GM12878 (cell line): Measurements from ENCODE around the gene LLCFC1. TPM values are rescaled to one million over a fixed set of nuclear protein-coding genes. Genes with fewer than 3 reads are reported as not detected.

Source experiments
- ATAC-seq: fragments of 200-7000 bp; cut with Tn5 transposase; 3 replicates; pipeline ENCODE4 v1.9.1; 2020; ENCODE audit warnings: mild to moderate bottlenecking, moderate library complexity
- BruUV-seq: library from RNA; stranded (reverse); fragments of 400-500 nt; replicated peaks from 2 replicates; lab custom pipeline; 2021; lab: Mats Ljungman, UMichigan
- CTCF ChIA-PET: fragments of 300-600 bp; sonication (Branson Sonifier 250); formaldehyde crosslinking; extraction: SDS; loops from one replicate; lab custom pipeline; 2021; ENCODE audit warnings: inconsistent platforms; lab: Yijun Ruan, JAX
- POLR2A ChIA-PET: fragments of 350-600 bp; formaldehyde crosslinking; extraction: SDS; loops from one replicate; lab custom pipeline; 2021; ENCODE audit warnings: inconsistent platforms; lab: Charles Lee
- RAD21 ChIA-PET: fragments of 300-600 bp; sonication (Branson Sonifier 250); formaldehyde crosslinking; loops from one replicate; lab custom pipeline; 2023; ENCODE audit warnings: antibody characterized with exemption; ENCODE audit not compliant: unreplicated experiment; lab: Charles Lee
- SMC1A ChIA-PET: fragments of 300-600 bp; sonication (Branson Sonifier 250); formaldehyde crosslinking; loops from one replicate; lab custom pipeline; 2023; ENCODE audit not compliant: unreplicated experiment, uncharacterized antibody; lab: Charles Lee
- DNase-seq: peaks from one replicate; pipeline ENCODE4 v3.0.0-alpha.2; 2011; ENCODE audit warnings: low read depth, low spot score
- FAIRE-seq: peaks from 3 replicates; lab custom pipeline; 2011; peaks lifted over from hg19 to GRCh38; lab: Jason Lieb, UNC
- H2AFZ ChIP-seq: 2 replicates; pipeline ENCODE4 v1.6.0; 2011; ENCODE audit warnings: low read depth, low read length, control low read depth; ENCODE audit not compliant: control insufficient read depth
- H3K27ac ChIP-seq: 2 replicates; pipeline ENCODE4 v1.5.1; 2011; ENCODE audit warnings: control low read depth; ENCODE audit not compliant: control insufficient read depth, insufficient read depth
- H3K27me3 ChIP-seq, 2 experiments: replicated peaks in 1 of 2; 2 replicates each; pipeline versions ENCODE4 v1.6.0 to v1.6.1; 2011; ENCODE audit warnings: low read length in 1 of 2; ENCODE audit not compliant: control insufficient read depth in 2 of 2, insufficient read depth in 2 of 2
- H3K36me3 ChIP-seq, 2 experiments: 2 replicates each; pipeline ENCODE4 v1.5.1; 2011; ENCODE audit warnings: low read length in 1 of 2; ENCODE audit not compliant: control insufficient read depth in 2 of 2, insufficient read depth in 2 of 2
- H3K4me1 ChIP-seq: 2 replicates; pipeline ENCODE4 v1.6.1; 2011; ENCODE audit warnings: mild to moderate bottlenecking, low read length, moderate library complexity, mixed read lengths; ENCODE audit not compliant: control insufficient read depth, insufficient read depth
- H3K4me2 ChIP-seq: 2 replicates; pipeline ENCODE4 v1.6.0; 2011; ENCODE audit warnings: control low read depth; ENCODE audit not compliant: control insufficient read depth, insufficient read depth
- H3K4me3 ChIP-seq: fragments of 200-600 bp; sonication (generic); 2 replicates; pipeline ENCODE4 v1.5.1; 2016
- H3K79me2 ChIP-seq: 2 replicates; pipeline ENCODE4 v1.6.0; 2011; ENCODE audit warnings: low read length; ENCODE audit not compliant: control insufficient read depth, insufficient read depth
- H3K9ac ChIP-seq: 2 replicates; pipeline ENCODE4 v1.8.0; 2011; ENCODE audit warnings: low read length, control low read depth, mixed read lengths; ENCODE audit not compliant: control insufficient read depth, insufficient read depth
- H3K9me3 ChIP-seq: replicated peaks from 3 replicates; pipeline ENCODE4 v1.5.1; 2011; ENCODE audit warnings: mild to moderate bottlenecking, low read length; ENCODE audit not compliant: control insufficient read depth, insufficient read depth
- H4K20me1 ChIP-seq: 2 replicates; pipeline ENCODE4 v1.6.0; 2011; ENCODE audit not compliant: control insufficient read depth, insufficient read depth
- DPF2 ChIP-seq: fragments of 450-650 bp; IDR thresholded peaks from 2 replicates; pipeline ENCODE4 v1.6.1; 2017; ENCODE audit warnings: mild to moderate bottlenecking
- EP300 ChIP-seq, 2 experiments: fragments of 150-350 bp in 1 of 2; IDR thresholded peaks; 2 replicates each; pipeline ENCODE4 v1.6.1; 2011 to 2012; ENCODE audit warnings: low read depth in 2 of 2, low read length in 2 of 2, borderline replicate concordance in 1 of 2, improper control_type of control experiment in 1 of 2, inconsistent platforms in 1 of 2; ENCODE audit not compliant: control insufficient read depth in 1 of 2
- PBX3 ChIP-seq: IDR thresholded peaks from 2 replicates; pipeline ENCODE4 v1.6.1; 2011; ENCODE audit warnings: mild to moderate bottlenecking, low read depth, low read length, moderate library complexity; ENCODE audit not compliant: insufficient replicate concordance
- POLR2AphosphoS5 ChIP-seq: IDR thresholded peaks from 2 replicates; pipeline ENCODE4 v1.6.1; 2011; ENCODE audit warnings: mild to moderate bottlenecking, low read length, inconsistent platforms
- RELA ChIP-seq: fragments of 450-650 bp; IDR thresholded peaks from 2 replicates; pipeline ENCODE4 v1.8.0; 2014; ENCODE audit warnings: borderline replicate concordance; ENCODE audit not compliant: partially characterized antibody
- SRF ChIP-seq, 2 experiments: IDR thresholded peaks; 2 replicates each; pipeline ENCODE4 v1.6.1; 2011; ENCODE audit warnings: low read depth in 2 of 2, low read length in 2 of 2, mild to moderate bottlenecking in 1 of 2, moderate library complexity in 1 of 2
- TCF3 ChIP-seq: IDR thresholded peaks from 2 replicates; pipeline ENCODE4 v1.6.1; 2012; ENCODE audit warnings: low read depth, mild to moderate bottlenecking, low read length, borderline replicate concordance; ENCODE audit not compliant: insufficient read depth
- ZBED1 ChIP-seq: IDR thresholded peaks from 2 replicates; pipeline ENCODE4 v1.6.1; 2016; ENCODE audit warnings: borderline replicate concordance
- ZNF687 ChIP-seq: fragments of 450-650 bp; IDR thresholded peaks from 2 replicates; pipeline ENCODE4 v1.6.1; 2017; ENCODE audit warnings: mild to moderate bottlenecking, moderate library complexity
- WGBS: methylation state at CpG from one replicate; pipeline ENCODE4 v1.1.6; 2016; ENCODE audit warnings: low lambda C conversion rate; ENCODE audit not compliant: insufficient replicate concordance, insufficient coverage; ENCODE audit errors: missing lambda C conversion rate; 5-methylcytosine and 5-hydroxymethylcytosine counted together
- in situ Hi-C: fragments of 300-500 bp; cut with MboI; formaldehyde crosslinking; loops from 9 replicates; pipeline ENCODE4 v1.14.3; 2018; ENCODE audit warnings: mixed read lengths
- intact Hi-C: fragments of 100-400 bp; cut with micrococcal nuclease; formaldehyde crosslinking; loops from one replicate; pipeline ENCODE4 v1.14.2; 2022; ENCODE audit not compliant: unreplicated experiment
- polyA plus RNA-seq, 11 experiments: library from polyadenylated mRNA; depleted of rRNA in 4 of 11; unstranded in 6 of 11; stranded (reverse) in 5 of 11; fragments of >200 nt; fragmentation: Nextera tagmentation in 4 of 11; fragmentation: Illumina TruSeq in 1 of 11; extraction: Ambion mirVana in 4 of 11; extraction: Trizol in 1 of 11; gene quantifications; 1 replicate in 1 of 11; 2 replicates in 10 of 11; pipeline versions ENCODE4 v1.2.1 to v1.2.3, GENCODE V29; 2011 to 2016; ENCODE audit warnings: inconsistent platforms in 2 of 11, missing spikeins in 2 of 11, low read depth in 1 of 11
- total RNA-seq, 4 experiments: library from RNA; depleted of rRNA in 3 of 4; stranded (reverse); fragments of >200 nt in 3 of 4; fragmentation: Illumina TruSeq in 1 of 4; extraction: Trizol in 1 of 4; gene quantifications; 2 replicates each; pipeline versions ENCODE4 v1.2.1 to v1.2.3, GENCODE V29; 2013 to 2021

The LLCFC1 gene
- total and polyA plus RNA-seq, 10 of the 15 experiments (the other 5 are each of a cell fraction or from before 2014, with no cell fraction given), result not detected

DNA sequence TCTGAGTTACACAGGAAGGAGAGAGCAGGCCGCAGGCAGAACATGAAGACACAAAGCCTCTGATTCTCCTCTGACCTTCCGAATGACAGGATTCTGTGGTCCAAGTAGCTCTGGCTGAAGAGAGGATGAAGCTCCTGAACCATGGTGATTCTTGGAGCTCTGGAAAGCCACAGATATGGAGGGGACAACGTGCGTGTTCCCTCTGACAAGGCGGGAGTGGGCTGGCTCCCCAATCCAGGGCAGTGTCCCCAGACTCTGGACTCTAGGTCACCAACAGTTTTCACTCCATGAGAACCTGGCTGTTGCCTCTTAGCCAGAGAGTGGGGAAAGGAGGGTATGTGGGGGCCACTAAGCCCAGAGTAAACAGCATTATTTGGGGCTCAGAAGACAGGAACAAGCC lies 46.3 kb upstream of the LLCFC1 start:
- no peaks in the 10 kb centered on the region for H3K9me3 ChIP-seq
- ChIA-PET POLR2A (no interaction called here), SMC1A (no interaction called here), RAD21 (no interaction called here), CTCF (interaction anchor here (0.5 to 1.5 kb wide), 3 partner anchors 12 to 239 kb away, joined by 3 read pairs; no protein-coding TSS in a partner anchor)
- WGBS, result 20% methylated on average over 5 of the region's 5 CpGs
- H3K36me3 ChIP-seq, result no peaks in the 10 kb centered on the region
- TF ChIP-seq RELA, result no peak
- in situ Hi-C loops (no loop called here), intact Hi-C loops (no loop called here)
- no peak overlapping the region for H3K27ac ChIP-seq
- ATAC-seq, result no peak
- H3K4me1 ChIP-seq, result no peaks in the 10 kb centered on the region
- H3K79me2 ChIP-seq, result no peaks in the 10 kb centered on the region
- no peak overlapping the region for H3K4me3 ChIP-seq
- H4K20me1 ChIP-seq, result no peaks in the 10 kb centered on the region
- no peak overlapping the region for H3K4me2 ChIP-seq
- no TSS peak for BruUV-seq
- no peak overlapping the region for H2AFZ ChIP-seq
- H3K27me3 ChIP-seq, result peaks cover 0 to 3% of the 10 kb centered on the region in 2 experiments; a peak in 3 of 4 replicates
- no peak overlapping the region for H3K9ac ChIP-seq
- no peak for FAIRE-seq
- DNase-seq, result no peak

- intact Hi-C loops (no loop called here), in situ Hi-C loops (no loop called here)
- Histone ChIP-seq H4K20me1 (no peaks in the 10 kb centered on the region), H3K4me1 (no peaks in the 10 kb centered on the region), H3K4me3 (no peak overlapping the region), H3K36me3 (no peaks in the 10 kb centered on the region), H3K4me2 (no peak overlapping the region), H3K9me3 (no peaks in the 10 kb centered on the region), H3K27ac (no peak overlapping the region), H3K27me3 (peaks cover 0 to 3% of the 10 kb centered on the region in 2 experiments; a peak in 3 of 4 replicates), H3K9ac (no peak overlapping the region), H3K79me2 (no peaks in the 10 kb centered on the region), H2AFZ (no peak overlapping the region)
- 3% methylated on average over 12 of the region's 12 CpGs for WGBS
- RAD21 ChIA-PET, result no interaction called here
- POLR2A ChIA-PET, result interaction anchor here (1.0 kb wide), 1 partner anchor 17 kb away, joined by 6 read pairs; no protein-coding TSS in a partner anchor
- CTCF ChIA-PET, result interaction anchor here (1.0 to 1.4 kb wide), 2 partner anchors 13 to 15 kb away, joined by 3 read pairs; no protein-coding TSS in a partner anchor
- SMC1A ChIA-PET, result no interaction called here
- ATAC-seq (no peak), FAIRE-seq (no peak), DNase-seq (no peak)
- no TSS peak for BruUV-seq
- TF ChIP-seq ZNF687, result no peak
- TF ChIP-seq DPF2, result no peak
- TF ChIP-seq TCF3, result no peak
- no peak for TF ChIP-seq PBX3
- no peak for TF ChIP-seq POLR2AphosphoS5
- no peak for TF ChIP-seq SRF (IDR thresholded peaks at IDR 0.05; ENCODE audit: low read depth in 2 of 2, low read length in 2 of 2)
- no peak for TF ChIP-seq ZBED1
- TF ChIP-seq EP300 (IDR thresholded peaks at IDR 0.05; ENCODE audit: borderline replicate concordance in 1 of 2, control insufficient read depth in 1 of 2, low read depth in 2 of 2, low read length in 2 of 2), result no peak
Observed at GRCh38 chr7:142894112-142894984, 44.9 kb upstream of the LLCFC1 start.
